ENCODE results near the gene PTPRG. TPM values are rescaled to one million over a fixed set of nuclear protein-coding genes. Genes with fewer than 3 reads are reported as not detected.

PTPRG gene
- total and polyA plus RNA-seq, 5 experiments from 2014 or later: not detected

- Mint-ChIP-seq H3K9me3 (no peaks in the 10 kb centered on the region), H3K36me3 (no peaks in the 10 kb centered on the region), H3K4me3 (no peak overlapping the region), H3K27me3 (peaks cover 0 to 10% (median 2%) of the 10 kb centered on the region in 5 donors), H3K27ac (no peak overlapping the region), H3K4me1 (no peaks in the 10 kb centered on the region)
- no peak for DNase-seq
- POLR2A ChIA-PET: no interaction called here
- ATAC-seq: no peak
Observed at GRCh38 chr3:61882253-61882652, 320.9 kb downstream of the PTPRG start.

- DNase-seq (no peak), ATAC-seq (no peak)
- Mint-ChIP-seq H3K27ac (no peak overlapping the region), H3K27me3 (peaks cover 0 to 11% (median 3%) of the 10 kb centered on the region in 5 donors), H3K36me3 (no peaks in the 10 kb centered on the region), H3K4me1 (no peaks in the 10 kb centered on the region), H3K4me3 (no peak overlapping the region), H3K9me3 (peaks cover 0 to 4% (median 0%) of the 10 kb centered on the region in 9 donors)
- POLR2A ChIA-PET: no interaction called here
Observed at GRCh38 chr3:61884794-61885193, 323.4 kb downstream of the PTPRG start.

GRCh38 chr3:61885414-61885813 is 324.0 kb downstream of the PTPRG start:
- Mint-ChIP-seq H3K4me1 (no peaks in the 10 kb centered on the region), H3K9me3 (peaks cover 0 to 4% (median 0%) of the 10 kb centered on the region in 9 donors), H3K27me3 (peaks cover 0 to 11% (median 4%) of the 10 kb centered on the region in 5 donors), H3K36me3 (no peaks in the 10 kb centered on the region), H3K4me3 (no peak overlapping the region), H3K27ac (peak overlapping the region in 1 of 10 donors; percentile 22)
- POLR2A ChIA-PET: no interaction called here
- DNase-seq (no peak), ATAC-seq (no peak)

DNA sequence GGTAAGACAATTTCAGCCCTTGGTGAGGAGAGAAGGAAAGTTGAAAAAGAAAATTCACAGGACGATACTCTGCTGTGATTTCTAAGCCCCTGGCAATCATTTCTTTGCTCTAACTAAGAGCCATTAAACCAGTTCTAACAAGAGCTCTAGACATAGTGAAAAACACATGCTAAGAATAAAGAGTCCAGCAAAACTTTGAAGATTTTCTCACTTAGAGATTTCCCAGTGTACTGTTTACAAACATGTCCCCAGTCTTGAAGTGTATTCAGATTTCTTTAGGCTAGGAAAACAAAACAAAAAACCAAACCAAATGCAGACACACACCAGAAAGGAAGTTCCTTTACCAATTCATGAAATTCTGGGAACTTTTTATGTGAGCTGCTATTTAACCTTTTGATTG is 325.8 kb downstream of the PTPRG start:
- H3K27ac Mint-ChIP-seq: no peak overlapping the region
- POLR2A ChIA-PET: no interaction called here
- no peak for DNase-seq
- no peaks in the 10 kb centered on the region for H3K4me1 Mint-ChIP-seq
- H3K36me3 Mint-ChIP-seq: no peaks in the 10 kb centered on the region
- no peak overlapping the region for H3K4me3 Mint-ChIP-seq
- H3K9me3 Mint-ChIP-seq: peaks cover 0 to 4% (median 0%) of the 10 kb centered on the region in 9 donors
- ATAC-seq: no peak
- peaks cover 2 to 11% (median 4%) of the 10 kb centered on the region in 5 donors for H3K27me3 Mint-ChIP-seq

DNA sequence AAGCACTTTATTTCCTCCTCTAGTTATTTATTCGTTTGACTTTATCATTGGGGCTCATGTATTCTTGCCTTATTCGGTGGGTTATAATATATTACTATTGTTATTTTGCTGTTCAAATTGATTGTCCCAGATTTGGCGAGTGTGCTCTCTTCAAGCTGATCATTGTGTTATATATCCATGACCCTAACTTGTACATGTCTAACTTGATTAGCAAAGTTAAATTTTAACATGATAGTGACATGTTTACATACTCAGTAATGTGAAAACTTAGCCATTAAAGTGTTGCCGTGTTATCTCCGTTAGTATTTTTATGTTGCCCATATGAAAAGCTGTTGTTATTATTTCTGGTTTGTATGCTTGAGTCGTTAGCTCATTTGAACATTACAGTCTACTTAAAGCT is 327.9 kb downstream of the PTPRG start:
- Mint-ChIP-seq H3K27me3 (peaks cover 1 to 11% (median 3%) of the 10 kb centered on the region in 5 donors), H3K4me1 (peaks cover 0 to 7% (median under 1%) of the 10 kb centered on the region in 4 donors), H3K36me3 (no peaks in the 10 kb centered on the region), H3K27ac (no peak overlapping the region), H3K4me3 (no peak overlapping the region), H3K9me3 (peaks cover 0 to 4% (median 0%) of the 10 kb centered on the region in 9 donors)
- ATAC-seq (no peak), DNase-seq (no peak)
- POLR2A ChIA-PET: no interaction called here

GRCh38 chr3:61890167-61890566 is 328.8 kb downstream of the PTPRG start:
- H3K27ac Mint-ChIP-seq: no peak overlapping the region

GRCh38 chr3:61890586-61890985 is 329.2 kb downstream of the PTPRG start:
- H3K9me3 Mint-ChIP-seq: peaks cover 0 to 4% (median 0%) of the 10 kb centered on the region in 9 donors
- ATAC-seq: no peak
- DNase-seq: no peak
- POLR2A ChIA-PET: no interaction called here
- peaks cover 4 to 20% (median 11%) of the 10 kb centered on the region in 4 donors for H3K4me1 Mint-ChIP-seq
- H3K36me3 Mint-ChIP-seq: no peaks in the 10 kb centered on the region
- peaks cover 1 to 11% (median 3%) of the 10 kb centered on the region in 5 donors for H3K27me3 Mint-ChIP-seq
- H3K4me3 Mint-ChIP-seq: no peak overlapping the region
- no peak overlapping the region for H3K27ac Mint-ChIP-seq

More at GRCh38 chr3:61890167-61890566, 328.8 kb downstream of the PTPRG start:
- Mint-ChIP-seq H3K4me1 (peaks cover 4 to 16% (median 7%) of the 10 kb centered on the region in 4 donors), H3K36me3 (no peaks in the 10 kb centered on the region), H3K4me3 (no peak overlapping the region), H3K27me3 (peaks cover 1 to 11% (median 3%) of the 10 kb centered on the region in 5 donors), H3K9me3 (peaks cover 0 to 4% (median 0%) of the 10 kb centered on the region in 9 donors)
- DNase-seq (no peak), ATAC-seq (no peak)
- POLR2A ChIA-PET: no interaction called here

GRCh38 chr3:61892891-61893290 is 331.5 kb downstream of the PTPRG start:
- POLR2A ChIA-PET: no interaction called here
- no peaks in the 10 kb centered on the region for H3K36me3 Mint-ChIP-seq
- ATAC-seq (no peak), DNase-seq (no peak)
- H3K27me3 Mint-ChIP-seq: peaks cover 1 to 11% (median 3%) of the 10 kb centered on the region in 5 donors
- H3K27ac Mint-ChIP-seq: peak overlapping the region in 1 of 10 donors; percentile 57
- H3K4me1 Mint-ChIP-seq: peaks cover 4 to 20% (median 12%) of the 10 kb centered on the region in 4 donors
- H3K4me3 Mint-ChIP-seq: peak overlapping the region in 1 of 10 donors; percentile 14
- peaks cover 0 to 6% (median 0%) of the 10 kb centered on the region in 9 donors for H3K9me3 Mint-ChIP-seq

- H3K36me3 Mint-ChIP-seq: no peaks in the 10 kb centered on the region
- H3K9me3 Mint-ChIP-seq: peaks cover 0 to 3% (median 0%) of the 10 kb centered on the region in 9 donors
- H3K4me1 Mint-ChIP-seq: peaks cover 4 to 20% (median 12%) of the 10 kb centered on the region in 4 donors
- H3K27me3 Mint-ChIP-seq: peaks cover 1 to 11% (median 3%) of the 10 kb centered on the region in 5 donors
- DNase-seq (no peak), ATAC-seq (no peak)
- POLR2A ChIA-PET: no interaction called here
- H3K27ac Mint-ChIP-seq: peak overlapping the region in 7 of 10 donors; percentile 35 to 91 (median 80)
- H3K4me3 Mint-ChIP-seq: peak overlapping the region in 1 of 10 donors; percentile 15
Observed at GRCh38 chr3:61893840-61894566, 332.6 kb downstream of the PTPRG start.

GRCh38 chr3:61894988-61895935 is 333.9 kb downstream of the PTPRG start:
- POLR2A ChIA-PET: no interaction called here

DNA sequence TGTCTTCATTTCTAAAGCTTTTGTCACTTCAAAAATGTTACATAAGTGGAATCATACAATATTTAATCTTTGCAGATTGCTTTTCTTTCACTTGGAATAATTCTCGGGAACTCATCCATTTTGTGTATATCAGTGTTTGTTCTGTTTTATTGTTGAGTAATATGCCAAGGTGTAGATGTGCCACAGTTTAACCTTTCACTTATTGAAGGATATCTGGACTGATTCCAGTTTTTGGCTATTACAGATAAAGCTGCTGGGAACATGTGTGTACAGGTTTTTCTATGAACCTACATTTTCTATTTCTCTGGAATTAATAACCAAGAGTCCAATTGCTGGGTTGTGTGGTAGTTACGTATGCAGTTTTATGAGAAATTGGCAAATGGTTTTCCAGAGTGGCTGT is 334.9 kb downstream of the PTPRG start:
- H3K27ac Mint-ChIP-seq: peak overlapping the region in 4 of 10 donors; percentile 10 to 30 (median 17)
- peaks cover 0 to 3% (median 0%) of the 10 kb centered on the region in 9 donors for H3K9me3 Mint-ChIP-seq
- H3K27me3 Mint-ChIP-seq: peaks cover 0 to 1% (median 0%) of the 10 kb centered on the region in 5 donors
- ATAC-seq (no peak), DNase-seq (no peak)
- H3K4me1 Mint-ChIP-seq: peaks cover 4 to 20% (median 12%) of the 10 kb centered on the region in 4 donors
- POLR2A ChIA-PET: no interaction called here
- peak overlapping the region in 1 of 10 donors; percentile 10 for H3K4me3 Mint-ChIP-seq
- H3K36me3 Mint-ChIP-seq: no peaks in the 10 kb centered on the region

More at GRCh38 chr3:61894988-61895935, 333.9 kb downstream of the PTPRG start:
- Mint-ChIP-seq H3K9me3 (peaks cover 0 to 3% (median 0%) of the 10 kb centered on the region in 9 donors), H3K27me3 (peaks cover 0 to 2% (median 0%) of the 10 kb centered on the region in 5 donors), H3K36me3 (no peaks in the 10 kb centered on the region), H3K4me1 (peaks cover 4 to 20% (median 12%) of the 10 kb centered on the region in 4 donors), H3K27ac (peak overlapping the region; percentile 30 to 91 (median 78)), H3K4me3 (peak overlapping the region in 2 of 10 donors; percentile 31 to 48)
- ATAC-seq: peak; percentile 92 to 93
- DNase-seq: peak; percentile 8 to 86 (median 58)

DNA sequence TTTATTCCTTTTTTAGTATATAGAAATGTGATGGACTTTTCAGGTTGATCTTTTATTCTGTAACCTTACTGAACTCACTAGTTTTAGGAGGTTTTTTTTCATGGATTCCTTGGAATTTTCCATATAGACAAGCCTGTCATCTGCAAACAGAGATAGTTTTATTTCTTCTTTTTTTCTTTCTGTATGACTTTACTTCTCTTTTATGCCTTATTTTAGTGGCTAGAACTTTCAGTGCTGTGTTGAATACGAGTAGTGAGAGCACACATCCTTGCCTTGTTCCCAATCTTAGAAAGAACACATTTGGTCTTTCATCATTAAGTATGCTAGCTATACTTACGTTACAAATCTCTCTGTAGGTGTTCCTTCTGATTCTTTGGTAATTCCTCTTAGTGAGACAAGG is 336.5 kb downstream of the PTPRG start:
- POLR2A ChIA-PET: no interaction called here
- H3K27ac Mint-ChIP-seq: no peak overlapping the region

More for the DNA sequence above, 336.5 kb downstream of the PTPRG start:
- Mint-ChIP-seq H3K27me3 (peaks cover 0 to 1% (median 0%) of the 10 kb centered on the region in 5 donors), H3K4me3 (no peak overlapping the region), H3K4me1 (peaks cover 3 to 20% (median 12%) of the 10 kb centered on the region in 4 donors), H3K36me3 (no peaks in the 10 kb centered on the region), H3K9me3 (peaks cover 0 to 3% (median 0%) of the 10 kb centered on the region in 9 donors)
- ATAC-seq (no peak), DNase-seq (no peak)
